ENCODE data around the gene CUX1. TPM values are rescaled to one million over a fixed set of nuclear protein-coding genes. Genes with fewer than 3 reads are reported as not detected.

CUX1 gene
- total and polyA plus RNA-seq, 2 donors (not counting 1 experiment from before 2014, with no cell fraction given) = 10.8 to 86.5 TPM

DNA sequence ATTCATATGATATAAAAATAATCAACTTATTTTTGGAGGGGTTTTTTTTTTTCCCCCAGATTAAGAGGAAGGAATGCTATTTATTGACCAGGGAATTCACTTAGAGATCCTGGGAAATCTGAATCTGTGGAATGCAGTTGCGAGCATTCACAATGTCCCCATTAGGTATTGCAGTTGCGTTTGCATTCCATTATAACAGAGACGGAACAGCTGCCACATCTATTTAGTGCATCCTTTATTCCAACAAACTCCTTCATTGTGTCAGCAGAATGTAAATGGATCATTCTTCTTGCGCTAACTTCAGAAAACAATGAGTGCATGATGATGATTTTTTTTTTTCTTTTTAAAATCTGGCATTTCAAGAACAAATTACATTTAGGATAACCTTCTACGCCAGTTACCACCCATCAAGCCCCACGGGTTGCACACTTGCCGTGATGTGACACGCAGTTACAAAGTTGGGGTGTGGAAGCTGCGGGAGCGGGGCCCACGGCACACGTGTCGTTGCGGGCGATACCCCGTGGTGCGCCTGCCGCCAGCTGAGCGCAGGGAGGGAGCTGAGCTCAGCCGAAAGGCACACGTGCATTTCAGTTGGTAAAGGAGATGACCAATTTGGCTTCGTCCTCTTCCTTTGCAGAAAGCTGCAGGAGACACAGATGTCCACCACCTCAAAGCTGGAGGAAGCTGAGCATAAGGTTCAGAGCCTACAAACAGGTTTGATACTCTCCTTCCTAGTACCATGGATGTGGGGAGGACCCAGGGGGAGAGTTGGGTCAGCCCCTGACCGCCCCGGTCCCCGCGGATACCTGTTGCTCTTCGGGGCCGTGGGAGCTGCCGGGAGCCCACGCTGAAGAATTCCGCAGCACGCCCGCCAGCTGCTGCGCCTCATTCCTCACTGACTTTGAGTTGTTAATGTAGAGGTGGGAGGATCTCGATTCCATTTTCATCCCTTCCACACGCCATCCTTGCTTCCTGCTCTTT lies 293.9 kb downstream of the CUX1 start:
- H3K9me3 Mint-ChIP-seq (ENCODE audit: insufficient read depth) = no peaks in the 10 kb centered on the region
- H3K9me3 ChIP-seq (ENCODE audit: control extremely low read depth in 1 of 3, control insufficient read depth in 2 of 3, insufficient read depth in 1 of 3, low read length in 2 of 3) = no peaks in the 10 kb centered on the region
- intact Hi-C loops (cut with micrococcal nuclease) = no loop called here
- H3K4me1 Mint-ChIP-seq = no peaks in the 10 kb centered on the region
- ChIA-PET POLR2A (no interaction called here), CTCF (interaction anchor here (0.5 kb wide), 1 partner anchor 28 kb away, joined by 3 read pairs; no protein-coding TSS in a partner anchor)
- no peaks in the 10 kb centered on the region for H3K4me1 ChIP-seq (ENCODE audit: control insufficient read depth in 2 of 2, insufficient read depth in 2 of 2, low read length in 2 of 2)
- H3K27me3 Mint-ChIP-seq = no peaks in the 10 kb centered on the region
- no peak for DNase-seq
- H3K4me3 ChIP-seq (ENCODE audit: control extremely low read depth in 1 of 5, extremely low read depth in 1 of 5, insufficient read depth in 1 of 5, low read depth in 2 of 5, low read length in 4 of 5) = no peak overlapping the region
- no peak overlapping the region for H3K4me3 Mint-ChIP-seq
- TF ChIP-seq, protein P1, sequence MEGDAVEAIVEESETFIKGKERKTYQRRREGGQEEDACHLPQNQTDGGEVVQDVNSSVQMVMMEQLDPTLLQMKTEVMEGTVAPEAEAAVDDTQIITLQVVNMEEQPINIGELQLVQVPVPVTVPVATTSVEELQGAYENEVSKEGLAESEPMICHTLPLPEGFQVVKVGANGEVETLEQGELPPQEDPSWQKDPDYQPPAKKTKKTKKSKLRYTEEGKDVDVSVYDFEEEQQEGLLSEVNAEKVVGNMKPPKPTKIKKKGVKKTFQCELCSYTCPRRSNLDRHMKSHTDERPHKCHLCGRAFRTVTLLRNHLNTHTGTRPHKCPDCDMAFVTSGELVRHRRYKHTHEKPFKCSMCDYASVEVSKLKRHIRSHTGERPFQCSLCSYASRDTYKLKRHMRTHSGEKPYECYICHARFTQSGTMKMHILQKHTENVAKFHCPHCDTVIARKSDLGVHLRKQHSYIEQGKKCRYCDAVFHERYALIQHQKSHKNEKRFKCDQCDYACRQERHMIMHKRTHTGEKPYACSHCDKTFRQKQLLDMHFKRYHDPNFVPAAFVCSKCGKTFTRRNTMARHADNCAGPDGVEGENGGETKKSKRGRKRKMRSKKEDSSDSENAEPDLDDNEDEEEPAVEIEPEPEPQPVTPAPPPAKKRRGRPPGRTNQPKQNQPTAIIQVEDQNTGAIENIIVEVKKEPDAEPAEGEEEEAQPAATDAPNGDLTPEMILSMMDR (IDR thresholded peaks at IDR 0.05) = no peak
- no peak for TF ChIP-seq EZH2 (IDR thresholded peaks at IDR 0.05; ENCODE audit: borderline replicate concordance, insufficient read depth, low read depth, low read length, poor library complexity, severe bottlenecking)
- no peak overlapping the region for H3K27ac Mint-ChIP-seq
- WGBS (ENCODE audit: insufficient coverage) = 98% methylated on average over 22 of the region's 36 CpGs
- H2AFZ ChIP-seq (ENCODE audit: insufficient read depth, low read depth, low read length, poor library complexity, severe bottlenecking) = no peak overlapping the region
- no peak for ATAC-seq (ENCODE audit: low read depth)
- no peaks in the 10 kb centered on the region for H3K79me2 ChIP-seq (ENCODE audit: control insufficient read depth, insufficient read depth, low read length)
- peaks cover 5 to 33% of the 10 kb centered on the region in 2 experiments for H3K36me3 ChIP-seq (replicated peaks in 1 of 2; ENCODE audit: control extremely low read depth in 1 of 2, control insufficient read depth in 1 of 2, extremely low read depth in 1 of 2, insufficient read depth in 2 of 2, low read length in 1 of 2)
- no peaks in the 10 kb centered on the region for H3K27me3 ChIP-seq (replicated peaks in 1 of 4; ENCODE audit: control extremely low read depth in 1 of 4, control insufficient read depth in 3 of 4, insufficient read depth in 4 of 4, low read length in 3 of 4)
- H3K27ac ChIP-seq (ENCODE audit: low read length in 2 of 2) = no peak overlapping the region
- H4K20me1 ChIP-seq (ENCODE audit: control insufficient read depth, insufficient read depth, low read length, poor library complexity, severe bottlenecking) = no peaks in the 10 kb centered on the region
- H3K4me2 ChIP-seq (replicated peaks; ENCODE audit: low read depth, low read length, poor library complexity, severe bottlenecking) = no peak overlapping the region
- H3K9ac ChIP-seq (ENCODE audit: low read length) = no peak overlapping the region

DNA sequence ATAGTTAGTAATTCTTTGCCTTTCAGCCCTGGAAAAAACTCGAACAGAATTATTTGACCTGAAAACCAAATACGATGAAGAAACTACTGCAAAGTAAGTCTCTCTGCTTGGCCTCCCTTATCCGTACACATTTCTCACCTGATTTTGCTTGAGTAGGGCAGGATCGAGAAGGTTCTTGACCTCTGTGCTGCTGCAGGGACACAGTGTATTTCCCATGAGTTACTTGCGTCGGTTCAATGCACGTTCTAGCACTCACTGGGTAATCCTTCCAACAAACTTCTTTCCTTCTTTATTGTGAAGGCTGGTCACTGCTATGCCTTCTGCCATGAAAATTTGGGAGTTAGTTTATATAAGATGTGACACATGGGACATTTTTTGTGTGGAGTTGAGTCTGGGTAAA lies 297.8 kb downstream of the CUX1 start:
- no peaks in the 10 kb centered on the region for H3K4me1 Mint-ChIP-seq
- ChIA-PET CTCF (no interaction called here), POLR2A (no interaction called here)
- Histone ChIP-seq H3K27me3 (replicated peaks in 1 of 4; ENCODE audit: control extremely low read depth in 1 of 4, control insufficient read depth in 3 of 4, insufficient read depth in 4 of 4, low read length in 3 of 4) (no peaks in the 10 kb centered on the region), H3K9me3 (ENCODE audit: control extremely low read depth in 1 of 3, control insufficient read depth in 2 of 3, insufficient read depth in 1 of 3, low read length in 2 of 3) (no peaks in the 10 kb centered on the region), H2AFZ (ENCODE audit: insufficient read depth, low read depth, low read length, poor library complexity, severe bottlenecking) (no peak overlapping the region), H3K9ac (ENCODE audit: low read length) (no peak overlapping the region), H3K4me2 (replicated peaks; ENCODE audit: low read depth, low read length, poor library complexity, severe bottlenecking) (no peak overlapping the region), H3K4me3 (ENCODE audit: control extremely low read depth in 1 of 5, extremely low read depth in 1 of 5, insufficient read depth in 1 of 5, low read depth in 2 of 5, low read length in 4 of 5) (no peak overlapping the region), H3K4me1 (ENCODE audit: control insufficient read depth in 2 of 2, insufficient read depth in 2 of 2, low read length in 2 of 2) (no peaks in the 10 kb centered on the region), H3K27ac (ENCODE audit: low read length in 2 of 2) (no peak overlapping the region), H3K79me2 (ENCODE audit: control insufficient read depth, insufficient read depth, low read length) (no peaks in the 10 kb centered on the region), H3K36me3 (replicated peaks in 1 of 2; ENCODE audit: control extremely low read depth in 1 of 2, control insufficient read depth in 1 of 2, extremely low read depth in 1 of 2, insufficient read depth in 2 of 2, low read length in 1 of 2) (peaks cover 4 to 32% of the 10 kb centered on the region in 2 experiments), H4K20me1 (ENCODE audit: control insufficient read depth, insufficient read depth, low read length, poor library complexity, severe bottlenecking) (no peaks in the 10 kb centered on the region)
- intact Hi-C loops (cut with micrococcal nuclease) = no loop called here
- 92% methylated on average over 5 of the region's 7 CpGs for WGBS (ENCODE audit: insufficient coverage)
- DNase-seq (no peak), ATAC-seq (ENCODE audit: low read depth) (no peak)
- TF ChIP-seq, protein P1 (IDR thresholded peaks at IDR 0.05) = no peak
- no peak for TF ChIP-seq EZH2 (IDR thresholded peaks at IDR 0.05; ENCODE audit: borderline replicate concordance, insufficient read depth, low read depth, low read length, poor library complexity, severe bottlenecking)
- no peaks in the 10 kb centered on the region for H3K27me3 Mint-ChIP-seq
- no peak overlapping the region for H3K27ac Mint-ChIP-seq
- H3K9me3 Mint-ChIP-seq (ENCODE audit: insufficient read depth) = no peaks in the 10 kb centered on the region
- H3K4me3 Mint-ChIP-seq = no peak overlapping the region
